NCI-H2107 treated with DMSO at 0.1 percent for 48 hours (cell line): ENCODE measurements around the gene SSX4B.
"Not testable (repeated sequence)": the region's sequence is repeated elsewhere in the genome, so short reads cannot be mapped to it uniquely, and the experiment has no call there.

Experiments used
- DNase-seq: peaks from one replicate; lab custom pipeline; 2025; ENCODE audit not compliant: unreplicated experiment; lab: John Stamatoyannopoulos, UW

SSX4B gene

GRCh38 chrX:48411860-48412259, at the start of gene SSX4B:
Gene SSX4B, minus strand, starts transcription at chrX:48411960. Its CDS starts 588 bp downstream, at chrX:48411372.
- DNase-seq, result not testable (repeated sequence)

- DNase-seq, result no peak
Measured at GRCh38 chrX:48460606-48461005, 48.8 kb upstream of the SSX4B start.

GRCh38 chrX:48460031-48460430, 48.3 kb upstream of the SSX4B start:
- no peak for DNase-seq

GRCh38 chrX:48459483-48459882, 47.7 kb upstream of the SSX4B start:
- DNase-seq, result no peak

- no peak for DNase-seq
Measured at GRCh38 chrX:48458711-48459110, 47.0 kb upstream of the SSX4B start.

GRCh38 chrX:48456628-48457331, 45.0 kb upstream of the SSX4B start:
- no peak for DNase-seq

GRCh38 chrX:48451708-48452107, 39.9 kb upstream of the SSX4B start:
- DNase-seq, result no peak

GRCh38 chrX:48450076-48450475, 38.3 kb upstream of the SSX4B start:
- no peak for DNase-seq

GRCh38 chrX:48447201-48447600, 35.4 kb upstream of the SSX4B start:
- not testable (repeated sequence) for DNase-seq

- not testable (repeated sequence) for DNase-seq
Measured at GRCh38 chrX:48433713-48434112, 22.0 kb upstream of the SSX4B start.

GRCh38 chrX:48430166-48430565, 18.4 kb upstream of the SSX4B start:
- DNase-seq, result not testable (repeated sequence)

- DNase-seq, result not testable (repeated sequence)
Measured at GRCh38 chrX:48429606-48430005, 17.8 kb upstream of the SSX4B start.

- not testable (repeated sequence) for DNase-seq
Measured at GRCh38 chrX:48427027-48427716, 15.4 kb upstream of the SSX4B start.

GRCh38 chrX:48397825-48398224, 13.9 kb downstream of the SSX4B start:
- DNase-seq, result not testable (repeated sequence)

GRCh38 chrX:48396931-48397330, 14.8 kb downstream of the SSX4B start:
- DNase-seq, result not testable (repeated sequence)

- not testable (repeated sequence) for DNase-seq
Measured at GRCh38 chrX:48383239-48383638, 28.5 kb downstream of the SSX4B start, which contains the start of gene SSX4. Gene SSX4, plus strand, starts transcription at chrX:48383539. Its CDS starts 515 bp downstream, at chrX:48384054.

- not testable (repeated sequence) for DNase-seq
Measured at GRCh38 chrX:48370408-48370807, 41.4 kb downstream of the SSX4B start.

- not testable (repeated sequence) for DNase-seq
Measured at GRCh38 chrX:48367717-48368408, 43.9 kb downstream of the SSX4B start.

GRCh38 chrX:48359281-48359680, 52.5 kb downstream of the SSX4B start:
- not testable (repeated sequence) for DNase-seq

- DNase-seq, result no peak
Measured at GRCh38 chrX:48357681-48358080, 54.1 kb downstream of the SSX4B start.

GRCh38 chrX:48356315-48357094, 55.3 kb downstream of the SSX4B start, which contains the start of gene SSX3:
Gene SSX3, minus strand, starts transcription at chrX:48356703. Its CDS starts 1,454 bp downstream, at chrX:48355249.
- not testable (repeated sequence) for DNase-seq
